ENCODE measurements around the gene OPCML. TPM values are rescaled to one million over a fixed set of nuclear protein-coding genes. Genes with fewer than 3 reads are reported as not detected.
A peak's percentile ranks its signal among the peaks of the same experiment; 100 is the strongest.

Gene OPCML
- polyA plus RNA-seq, 1 donor from 2014 or later, result 11.6 TPM

GRCh38 chr11:132539590-132540368 lies 992.5 kb downstream of the OPCML start:
- Histone ChIP-seq H3K9ac (ENCODE audit: low read length) (no peak overlapping the region), H3K9me3 (ENCODE audit: low read length) (no peaks in the 10 kb centered on the region), H3K36me3 (ENCODE audit: insufficient read depth, low read length) (no peaks in the 10 kb centered on the region), H3K27ac (ENCODE audit: low read length) (no peak overlapping the region), H3K79me2 (replicated peaks; ENCODE audit: insufficient read depth, low read length) (no peaks in the 10 kb centered on the region), H3K4me3 (ENCODE audit: low read length) (no peak overlapping the region), H3F3A (ENCODE audit: insufficient read depth, low read length, poor library complexity, severe bottlenecking) (peaks cover 3% of the 10 kb centered on the region), H3K27me3 (ENCODE audit: insufficient read depth, low read depth, low read length) (no peaks in the 10 kb centered on the region), H4K20me1 (ENCODE audit: insufficient read depth) (no peaks in the 10 kb centered on the region), H2AFZ (ENCODE audit: low read depth, low read length) (no peak overlapping the region), H3K4me2 (ENCODE audit: low read length) (peak overlapping the region; percentile 7), H3K9me2 (ENCODE audit: insufficient read depth, low read length) (no peaks in the 10 kb centered on the region)
- TF ChIP-seq MXI1 (conservative IDR thresholded peaks at IDR 0.05; ENCODE audit: poor library complexity, severe bottlenecking) (no peak), POLR2AphosphoS5 (IDR thresholded peaks at IDR 0.05) (peak; percentile 84), SMC3 (conservative IDR thresholded peaks at IDR 0.05; ENCODE audit: poor library complexity) (no peak), RAD21 (conservative IDR thresholded peaks at IDR 0.05) (no peak), EZH2 (IDR thresholded peaks at IDR 0.05; ENCODE audit: borderline replicate concordance, insufficient read depth, low read length, poor library complexity, severe bottlenecking) (no peak), EP300 (conservative IDR thresholded peaks at IDR 0.05; ENCODE audit: poor library complexity, severe bottlenecking) (peak; percentile 87), TAF1 (IDR thresholded peaks at IDR 0.05; ENCODE audit: low read depth) (no peak), CTCF (IDR thresholded peaks at IDR 0.05; ENCODE audit: poor library complexity, severe bottlenecking) (no peak), REST (IDR thresholded peaks at IDR 0.05; ENCODE audit: borderline replicate concordance) (peak; percentile 36)

GRCh38 chr11:132538642-132539041 lies 993.7 kb downstream of the OPCML start:
- Histone ChIP-seq H3K4me2 (ENCODE audit: low read length) (no peak overlapping the region), H3K79me2 (replicated peaks; ENCODE audit: insufficient read depth, low read length) (no peaks in the 10 kb centered on the region), H3K36me3 (ENCODE audit: insufficient read depth, low read length) (no peaks in the 10 kb centered on the region), H3K9ac (ENCODE audit: low read length) (no peak overlapping the region), H3K27me3 (ENCODE audit: insufficient read depth, low read depth, low read length) (no peaks in the 10 kb centered on the region), H4K20me1 (ENCODE audit: insufficient read depth) (no peaks in the 10 kb centered on the region), H3K27ac (ENCODE audit: low read length) (no peak overlapping the region), H3K9me3 (ENCODE audit: low read length) (no peaks in the 10 kb centered on the region), H3F3A (ENCODE audit: insufficient read depth, low read length, poor library complexity, severe bottlenecking) (peaks cover 3% of the 10 kb centered on the region), H3K4me3 (ENCODE audit: low read length) (no peak overlapping the region), H2AFZ (ENCODE audit: low read depth, low read length) (no peak overlapping the region), H3K9me2 (ENCODE audit: insufficient read depth, low read length) (no peaks in the 10 kb centered on the region)
- TF ChIP-seq POLR2AphosphoS5 (IDR thresholded peaks at IDR 0.05) (no peak), CTCF (IDR thresholded peaks at IDR 0.05; ENCODE audit: poor library complexity, severe bottlenecking) (no peak), EP300 (conservative IDR thresholded peaks at IDR 0.05; ENCODE audit: poor library complexity, severe bottlenecking) (no peak), MXI1 (conservative IDR thresholded peaks at IDR 0.05; ENCODE audit: poor library complexity, severe bottlenecking) (no peak)
